NK-92 treated with Interleukin-12 subunit alpha and Interleukin-12 subunit beta, amount 100 ng/mL, for 24 hours (cell line): ENCODE data around the gene PPP6R1.

Experiments
- DNase-seq: peaks from one replicate; lab custom pipeline; 2025; lab: John Stamatoyannopoulos, UW

The PPP6R1 gene

GRCh38 chr19:55181740-55182139 is 77.1 kb downstream of the PPP6R1 start:
- DNase-seq = no peak
